ENCODE measurements around the gene HK3. TPM values are rescaled to one million over a fixed set of nuclear protein-coding genes. Genes with fewer than 3 reads are reported as not detected.

Gene HK3
- total RNA-seq, 1 donor from 2014 or later = not detected

- H3K4me1 Mint-ChIP-seq = peaks cover 23% of the 10 kb centered on the region
- H3K27ac Mint-ChIP-seq = no peak overlapping the region
- no peaks in the 10 kb centered on the region for H4K20me1 ChIP-seq (ENCODE audit: low read depth)
- H3K9me3 ChIP-seq (ENCODE audit: low read depth) = no peaks in the 10 kb centered on the region
- no peaks in the 10 kb centered on the region for H3F3A ChIP-seq (ENCODE audit: low read depth)
- TF ChIP-seq EZH2phosphoT487 (IDR thresholded peaks at IDR 0.05) (no peak), CTCF (IDR thresholded peaks at IDR 0.05) (no peak), EZH2 (IDR thresholded peaks at IDR 0.05) (no peak)
- no peak overlapping the region for H3K9ac ChIP-seq
- H3K4me3 Mint-ChIP-seq = peak overlapping the region; percentile 13
- H3K79me2 ChIP-seq (ENCODE audit: low read depth) = no peaks in the 10 kb centered on the region
- H3K4me3 ChIP-seq = no peak overlapping the region
- no peaks in the 10 kb centered on the region for H3K27me3 ChIP-seq
- H3K27me3 Mint-ChIP-seq (ENCODE audit: insufficient read depth, low read depth) = peaks cover 10% of the 10 kb centered on the region
- no peaks in the 10 kb centered on the region for H3K36me3 Mint-ChIP-seq
- H3K27ac ChIP-seq = no peak overlapping the region
- no peak overlapping the region for H3K4me2 ChIP-seq
- H3K9me3 Mint-ChIP-seq = no peaks in the 10 kb centered on the region
- no peaks in the 10 kb centered on the region for H3K36me3 ChIP-seq
- no peak overlapping the region for H2AFZ ChIP-seq (replicated peaks)
- DNase-seq (ENCODE audit: low spot score) = no peak
- H3K4me1 ChIP-seq = peaks cover 14% of the 10 kb centered on the region
Measured at GRCh38 chr5:176851871-176852658, 47.1 kb downstream of the HK3 start.

- Mint-ChIP-seq H3K36me3 (no peaks in the 10 kb centered on the region), H3K27me3 (ENCODE audit: insufficient read depth, low read depth) (peaks cover 10% of the 10 kb centered on the region), H3K9me3 (no peaks in the 10 kb centered on the region), H3K4me3 (no peak overlapping the region), H3K4me1 (peaks cover 19% of the 10 kb centered on the region), H3K27ac (no peak overlapping the region)
- Histone ChIP-seq H3K9ac (no peak overlapping the region), H3K4me1 (peaks cover 14% of the 10 kb centered on the region), H3K4me3 (no peak overlapping the region), H3K36me3 (no peaks in the 10 kb centered on the region), H3F3A (ENCODE audit: low read depth) (no peaks in the 10 kb centered on the region), H2AFZ (replicated peaks) (no peak overlapping the region), H3K27ac (no peak overlapping the region), H3K9me3 (ENCODE audit: low read depth) (no peaks in the 10 kb centered on the region), H3K27me3 (no peaks in the 10 kb centered on the region), H4K20me1 (ENCODE audit: low read depth) (no peaks in the 10 kb centered on the region), H3K4me2 (no peak overlapping the region), H3K79me2 (ENCODE audit: low read depth) (no peaks in the 10 kb centered on the region)
- DNase-seq (ENCODE audit: low spot score) = no peak
- TF ChIP-seq EZH2 (IDR thresholded peaks at IDR 0.05) = no peak
Measured at GRCh38 chr5:176851380-176851779, 47.8 kb downstream of the HK3 start.

GRCh38 chr5:176850371-176851245 is 48.5 kb downstream of the HK3 start:
- peaks cover 14% of the 10 kb centered on the region for H3K4me1 ChIP-seq
- H3K9me3 ChIP-seq (ENCODE audit: low read depth) = no peaks in the 10 kb centered on the region
- H3K9ac ChIP-seq = no peak overlapping the region
- Mint-ChIP-seq H3K9me3 (no peaks in the 10 kb centered on the region), H3K27ac (peak overlapping the region; percentile 83), H3K36me3 (no peaks in the 10 kb centered on the region), H3K27me3 (ENCODE audit: insufficient read depth, low read depth) (peaks cover 12% of the 10 kb centered on the region), H3K4me1 (peaks cover 23% of the 10 kb centered on the region), H3K4me3 (no peak overlapping the region)
- no peaks in the 10 kb centered on the region for H3F3A ChIP-seq (ENCODE audit: low read depth)
- no peak for TF ChIP-seq CTCF (IDR thresholded peaks at IDR 0.05)
- TF ChIP-seq EZH2phosphoT487 (IDR thresholded peaks at IDR 0.05) = no peak
- no peak for TF ChIP-seq EZH2 (IDR thresholded peaks at IDR 0.05)
- no peak overlapping the region for H2AFZ ChIP-seq (replicated peaks)
- no peaks in the 10 kb centered on the region for H3K79me2 ChIP-seq (ENCODE audit: low read depth)
- H3K4me2 ChIP-seq = no peak overlapping the region
- no peak overlapping the region for H3K27ac ChIP-seq
- H3K27me3 ChIP-seq = no peaks in the 10 kb centered on the region
- no peaks in the 10 kb centered on the region for H4K20me1 ChIP-seq (ENCODE audit: low read depth)
- H3K36me3 ChIP-seq = no peaks in the 10 kb centered on the region
- no peak for DNase-seq (ENCODE audit: low spot score)
- H3K4me3 ChIP-seq = no peak overlapping the region

All from neural progenitor cell (in vitro differentiated cells).